Tibial nerve (tissue), 4 donors: ENCODE measurements around the gene LAMB1. TPM values are rescaled to one million over a fixed set of nuclear protein-coding genes. Genes with fewer than 3 reads are reported as not detected.
A peak's percentile ranks its signal among the peaks of the same experiment; 100 is the strongest.

Experiments used
- DNase-seq, 2 donors: peaks; one replicate each; pipeline ENCODE4 v3.0.0-alpha.2; 2019; ENCODE audit warnings: low spot score in 2 of 2
- H3K27ac ChIP-seq, 4 donors: fragments of 200-600 bp; sonication (generic) in 3 of 4; one replicate each; pipeline ENCODE4 v1.5.1; 2017 to 2019; ENCODE audit warnings: mild to moderate bottlenecking in 1 of 4
- H3K27me3 ChIP-seq, 2 donors: fragments of 200-600 bp; sonication (generic) in 1 of 2; one replicate each; pipeline versions ENCODE4 v1.5.1 to v1.6.0; 2017 to 2019
- H3K36me3 ChIP-seq, 3 donors: fragments of 200-600 bp; sonication (generic); one replicate each; pipeline ENCODE4 v1.5.1; 2018 to 2019
- H3K4me1 ChIP-seq, 4 donors: fragments of 200-600 bp; sonication (generic) in 3 of 4; one replicate each; pipeline ENCODE4 v1.5.1; 2017 to 2019
- H3K4me3 ChIP-seq, 4 donors: fragments of 200-600 bp; sonication (generic) in 3 of 4; one replicate each; pipeline ENCODE4 v1.5.1; 2017 to 2019; ENCODE audit warnings: mild to moderate bottlenecking in 1 of 4, moderate library complexity in 1 of 4
- H3K9me3 ChIP-seq, 4 donors: fragments of 200-600 bp; sonication (generic) in 3 of 4; one replicate each; pipeline ENCODE4 v1.5.1; 2017 to 2019
- CTCF ChIP-seq, 5 experiments: fragments of 200-600 bp in 3 of 5; fragments of 450-650 bp in 2 of 5; sonication (generic) in 3 of 5; IDR thresholded peaks; one replicate each; pipeline ENCODE4 v1.5.1; 2016 to 2019; ENCODE audit warnings: antibody characterized with exemption in 5 of 5, mild to moderate bottlenecking in 3 of 5, moderate library complexity in 2 of 5
- EP300 ChIP-seq, 2 donors: sonication (generic); formaldehyde crosslinking; IDR thresholded peaks; one replicate each; pipeline ENCODE4 v1.6.1; 2017; ENCODE audit warnings: antibody characterized with exemption in 2 of 2, mild to moderate bottlenecking in 1 of 2
- POLR2A ChIP-seq, 2 donors: fragments of 450-650 bp; IDR thresholded peaks; one replicate each; pipeline ENCODE4 v1.6.1; 2017; ENCODE audit warnings: antibody characterized with exemption in 2 of 2, mild to moderate bottlenecking in 2 of 2, moderate library complexity in 2 of 2
- WGBS, 2 donors: methylation state at CpG; one replicate each; pipeline ENCODE4 v1.1.5; 2018; 5-methylcytosine and 5-hydroxymethylcytosine counted together
- total RNA-seq, 4 donors: library from RNA; depleted of rRNA; stranded (reverse); fragments of >200 nt; gene quantifications; one replicate each; pipeline ENCODE4 v1.1.0, GENCODE V29; 2016

The LAMB1 gene
- total RNA-seq, 4 donors from 2014 or later, result 232 to 563 (median 357) TPM

GRCh38 chr7:107955394-107955793, 47.6 kb downstream of the LAMB1 start:
- 69 to 75% methylated on average over 5 of the region's 5 CpGs for WGBS, 2 donors
- Histone ChIP-seq H3K9me3 (no peaks in the 10 kb centered on the region), H3K36me3 (peaks cover 0 to 88% (median 6%) of the 10 kb centered on the region in 3 donors), H3K27me3 (no peaks in the 10 kb centered on the region), H3K4me1 (peaks cover 0 to 76% (median 21%) of the 10 kb centered on the region in 4 donors), H3K4me3 (no peak overlapping the region), H3K27ac (peak overlapping the region in 2 of 4 donors; percentile 16 to 68)
- TF ChIP-seq EP300 (IDR thresholded peaks at IDR 0.05) (no peak), CTCF (IDR thresholded peaks at IDR 0.05) (no peak), POLR2A (IDR thresholded peaks at IDR 0.05) (no peak)
- DNase-seq, result no peak

- Histone ChIP-seq H3K36me3 (peaks cover 0 to 77% (median 6%) of the 10 kb centered on the region in 3 donors), H3K4me1 (peaks cover 0 to 79% (median 30%) of the 10 kb centered on the region in 4 donors), H3K9me3 (no peaks in the 10 kb centered on the region), H3K27me3 (no peaks in the 10 kb centered on the region), H3K27ac (peak overlapping the region in 2 of 4 donors; percentile 70 to 81), H3K4me3 (no peak overlapping the region)
- TF ChIP-seq EP300 (IDR thresholded peaks at IDR 0.05) (no peak), POLR2A (IDR thresholded peaks at IDR 0.05) (no peak), CTCF (IDR thresholded peaks at IDR 0.05) (no peak)
- 62 to 69% methylated on average over 2 of the region's 2 CpGs for WGBS, 2 donors
- DNase-seq, result no peak
These were observed 49.0 kb downstream of the LAMB1 start for GRCh38 chr7:107953924-107954303.

GRCh38 chr7:107953265-107953923, 49.6 kb downstream of the LAMB1 start:
- WGBS, 2 donors, result 58 to 60% methylated on average over 10 of the region's 10 CpGs
- Histone ChIP-seq H3K4me1 (peaks cover 0 to 79% (median 33%) of the 10 kb centered on the region in 4 donors), H3K36me3 (peaks cover 0 to 75% (median 6%) of the 10 kb centered on the region in 3 donors), H3K4me3 (no peak overlapping the region), H3K9me3 (no peaks in the 10 kb centered on the region), H3K27ac (peak overlapping the region in 2 of 4 donors; percentile 70 to 81), H3K27me3 (no peaks in the 10 kb centered on the region)
- no peak for DNase-seq
- TF ChIP-seq CTCF (IDR thresholded peaks at IDR 0.05) (no peak), POLR2A (IDR thresholded peaks at IDR 0.05) (no peak), EP300 (IDR thresholded peaks at IDR 0.05) (no peak)

GRCh38 chr7:107951896-107952295, 51.1 kb downstream of the LAMB1 start:
- Histone ChIP-seq H3K27me3 (no peaks in the 10 kb centered on the region), H3K4me3 (no peak overlapping the region), H3K9me3 (no peaks in the 10 kb centered on the region), H3K36me3 (peaks cover 0 to 73% (median 6%) of the 10 kb centered on the region in 3 donors), H3K4me1 (peaks cover 0 to 77% (median 42%) of the 10 kb centered on the region in 4 donors), H3K27ac (peak overlapping the region in 2 of 4 donors; percentile 70 to 81)
- no peak for TF ChIP-seq POLR2A (IDR thresholded peaks at IDR 0.05)
- no peak for TF ChIP-seq EP300 (IDR thresholded peaks at IDR 0.05)
- TF ChIP-seq CTCF (IDR thresholded peaks at IDR 0.05), result no peak
- DNase-seq, result no peak
- WGBS, 2 donors, result 73 to 77% methylated on average over 8 to 9 of the region's 9 CpGs

GRCh38 chr7:107951172-107951787, 51.7 kb downstream of the LAMB1 start:
- H3K27ac ChIP-seq, result peak overlapping the region in 2 of 4 donors; percentile 81 to 91
- no peak for DNase-seq
- 87 to 94% methylated on average over 14 of the region's 14 CpGs for WGBS, 2 donors
- peaks cover 0 to 77% (median 43%) of the 10 kb centered on the region in 4 donors for H3K4me1 ChIP-seq
- no peak overlapping the region for H3K4me3 ChIP-seq
- no peaks in the 10 kb centered on the region for H3K9me3 ChIP-seq
- TF ChIP-seq POLR2A (IDR thresholded peaks at IDR 0.05), result no peak
- TF ChIP-seq CTCF (IDR thresholded peaks at IDR 0.05), result no peak
- no peak for TF ChIP-seq EP300 (IDR thresholded peaks at IDR 0.05)
- no peaks in the 10 kb centered on the region for H3K27me3 ChIP-seq
- H3K36me3 ChIP-seq, result peaks cover 0 to 67% (median 6%) of the 10 kb centered on the region in 3 donors
